Psoas muscle (tissue), 8 donors: Measurements from ENCODE around the gene ARID1A. TPM values are rescaled to one million over a fixed set of nuclear protein-coding genes. Genes with fewer than 3 reads are reported as not detected.

Experiments
- ATAC-seq, 4 donors: fragments of 200-7000 bp; cut with Tn5 transposase; one replicate each; pipeline ENCODE4 v1.9.1; 2020; ENCODE audit warnings: moderate library complexity in 3 of 4, mild to moderate bottlenecking in 2 of 4
- DNase-seq, 2 donors: peaks; one replicate each; pipeline ENCODE4 v3.0.0-alpha.2; 2020
- H3K27ac ChIP-seq: fragments of 200-600 bp; one replicate; pipeline ENCODE4 v1.8.0; 2022
- H3K27me3 ChIP-seq, 3 donors: fragments of 200-600 bp in 1 of 3; one replicate each; pipeline versions ENCODE4 v1.6.1 to v1.8.0; 2013 to 2022; ENCODE audit warnings: low read length in 2 of 3, mild to moderate bottlenecking in 2 of 3, moderate library complexity in 1 of 3; ENCODE audit not compliant: insufficient read depth in 3 of 3
- H3K36me3 ChIP-seq, 2 donors: fragments of 200-600 bp in 1 of 2; one replicate each; pipeline versions ENCODE4 v1.6.1 to v1.8.0; 2013 to 2022; ENCODE audit warnings: low read depth in 1 of 2, mild to moderate bottlenecking in 1 of 2, moderate library complexity in 1 of 2; ENCODE audit not compliant: insufficient read depth in 1 of 2
- H3K4me1 ChIP-seq: fragments of 200-600 bp; one replicate; pipeline ENCODE4 v1.8.0; 2022
- H3K4me3 ChIP-seq: fragments of 200-600 bp; one replicate; pipeline ENCODE4 v1.8.0; 2022; ENCODE audit warnings: mild to moderate bottlenecking
- H3K9me3 ChIP-seq: fragments of 200-600 bp; one replicate; pipeline ENCODE4 v1.8.0; 2022
- WGBS, 3 donors: extraction: QIAGEN DNeasy Blood & Tissue Kit; methylation state at CpG; one replicate each; pipeline versions ENCODE4 v1.1.6 to v1.1.7; 2013; 5-methylcytosine and 5-hydroxymethylcytosine counted together
- intact Hi-C, 2 donors: fragments of 100-400 bp; cut with DNase I; formaldehyde crosslinking; loops; one replicate each; pipeline versions ENCODE4 v1.11.0 to v1.14.2; 2022
- polyA plus RNA-seq, 3 donors: library from polyadenylated mRNA; stranded (reverse); fragments of 200-250 nt; gene quantifications; one replicate each; pipeline ENCODE4 v1.2.3, GENCODE V29; 2013
- total RNA-seq, 4 donors: library from RNA; stranded (reverse); fragmentation: NEBNext Ultra II Directional in 2 of 4; extraction: Animal tissue kit (Norgen Biotek cat#: 25700) in 2 of 4; gene quantifications; one replicate each; pipeline versions ENCODE4 v1.2.1 to v1.2.4, GENCODE V29; 2021 to 2023
- TF ChIP-seq, protein P1 (sequence below): fragments of 200-600 bp; IDR thresholded peaks from one replicate; pipeline ENCODE4 v1.8.0; 2022; ENCODE audit warnings: antibody characterized with exemption
- donor health status: healthy with polysubstance abuse.
- donor health status: DM: no; HTN: no; CAD: no; lungs with moderate emphysema.
- donor health status: Bipolar disorder and iron deficiency.
- donor health status: healthy.
- donor health status: DM: yes; HTN: yes; CAD: no.
- donor health status: DM: no; HTN: no; CAD: no.
- donor health status: DM: no; HTN: no; CAD: no.
- donor health status: DM: yes; HTN: yes; CAD: no.

Gene ARID1A
- total and polyA plus RNA-seq, 7 donors: 8.8 to 44.4 (median 32.2) TPM

GRCh38 chr1:26772687-26773086 is 76.9 kb downstream of the ARID1A start:
- ATAC-seq: peak in 3 of 4 donors; percentile 31 to 53 (median 33)
- H3K4me3 ChIP-seq: no peak overlapping the region
- peaks cover 18 to 97% of the 10 kb centered on the region in 2 donors for H3K36me3 ChIP-seq
- H3K4me1 ChIP-seq: peaks cover 32% of the 10 kb centered on the region
- no peaks in the 10 kb centered on the region for H3K9me3 ChIP-seq
- H3K27ac ChIP-seq: peak overlapping the region; percentile 57
- H3K27me3 ChIP-seq: no peaks in the 10 kb centered on the region
- intact Hi-C loops: no loop called here
- TF ChIP-seq, protein P1, sequence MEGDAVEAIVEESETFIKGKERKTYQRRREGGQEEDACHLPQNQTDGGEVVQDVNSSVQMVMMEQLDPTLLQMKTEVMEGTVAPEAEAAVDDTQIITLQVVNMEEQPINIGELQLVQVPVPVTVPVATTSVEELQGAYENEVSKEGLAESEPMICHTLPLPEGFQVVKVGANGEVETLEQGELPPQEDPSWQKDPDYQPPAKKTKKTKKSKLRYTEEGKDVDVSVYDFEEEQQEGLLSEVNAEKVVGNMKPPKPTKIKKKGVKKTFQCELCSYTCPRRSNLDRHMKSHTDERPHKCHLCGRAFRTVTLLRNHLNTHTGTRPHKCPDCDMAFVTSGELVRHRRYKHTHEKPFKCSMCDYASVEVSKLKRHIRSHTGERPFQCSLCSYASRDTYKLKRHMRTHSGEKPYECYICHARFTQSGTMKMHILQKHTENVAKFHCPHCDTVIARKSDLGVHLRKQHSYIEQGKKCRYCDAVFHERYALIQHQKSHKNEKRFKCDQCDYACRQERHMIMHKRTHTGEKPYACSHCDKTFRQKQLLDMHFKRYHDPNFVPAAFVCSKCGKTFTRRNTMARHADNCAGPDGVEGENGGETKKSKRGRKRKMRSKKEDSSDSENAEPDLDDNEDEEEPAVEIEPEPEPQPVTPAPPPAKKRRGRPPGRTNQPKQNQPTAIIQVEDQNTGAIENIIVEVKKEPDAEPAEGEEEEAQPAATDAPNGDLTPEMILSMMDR: no peak
- WGBS, 3 donors: 73 to 85% (median 85%) methylated on average over 4 of the region's 4 CpGs
- DNase-seq: no peak

DNA sequence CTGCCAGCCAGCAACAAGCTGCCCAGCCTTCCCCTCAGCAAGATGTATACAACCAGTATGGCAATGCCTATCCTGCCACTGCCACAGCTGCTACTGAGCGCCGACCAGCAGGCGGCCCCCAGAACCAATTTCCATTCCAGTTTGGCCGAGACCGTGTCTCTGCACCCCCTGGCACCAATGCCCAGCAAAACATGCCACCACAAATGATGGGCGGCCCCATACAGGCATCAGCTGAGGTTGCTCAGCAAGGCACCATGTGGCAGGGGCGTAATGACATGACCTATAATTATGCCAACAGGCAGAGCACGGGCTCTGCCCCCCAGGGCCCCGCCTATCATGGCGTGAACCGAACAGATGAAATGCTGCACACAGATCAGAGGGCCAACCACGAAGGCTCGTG is 78.6 kb downstream of the ARID1A start:
- Histone ChIP-seq H3K4me1 (peaks cover 16% of the 10 kb centered on the region), H3K36me3 (peaks cover 26 to 99% of the 10 kb centered on the region in 2 donors), H3K9me3 (no peaks in the 10 kb centered on the region), H3K27me3 (no peaks in the 10 kb centered on the region), H3K27ac (no peak overlapping the region), H3K4me3 (no peak overlapping the region)
- TF ChIP-seq, protein P1: no peak
- intact Hi-C loops: no loop called here
- DNase-seq (no peak), ATAC-seq (no peak)
- 87 to 97% (median 88%) methylated on average over 13 of the region's 13 CpGs for WGBS, 3 donors

DNA sequence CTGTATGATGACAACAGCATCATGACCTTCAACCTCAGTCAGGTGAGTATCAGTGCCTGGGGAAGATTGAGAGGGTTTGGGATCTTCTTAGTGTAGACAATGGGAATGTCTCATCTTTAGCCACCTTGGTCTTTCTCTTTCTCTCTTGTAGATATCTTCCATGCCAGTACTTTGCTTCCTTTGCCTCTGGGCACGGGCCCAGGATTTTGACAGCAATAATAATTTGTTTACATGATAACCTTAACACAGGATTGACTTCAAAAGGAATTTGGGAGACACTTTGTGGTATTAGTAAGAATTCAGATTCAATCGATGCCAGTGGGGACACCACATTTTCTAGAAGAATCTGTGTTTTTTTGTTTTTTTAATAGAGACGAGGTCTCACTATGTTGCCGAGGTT is 79.9 kb downstream of the ARID1A start:
- H3K9me3 ChIP-seq: no peaks in the 10 kb centered on the region
- 87 to 89% (median 87%) methylated on average over 4 of the region's 4 CpGs for WGBS, 3 donors
- TF ChIP-seq, protein P1: no peak

GRCh38 chr1:26779098-26779668 is 83.4 kb downstream of the ARID1A start:
- intact Hi-C loops: no loop called here
- H3K4me1 ChIP-seq: peaks cover 17% of the 10 kb centered on the region
- TF ChIP-seq, protein P1: no peak
- H3K36me3 ChIP-seq: peaks cover 17 to 79% of the 10 kb centered on the region in 2 donors
- no peaks in the 10 kb centered on the region for H3K27me3 ChIP-seq
- no peak overlapping the region for H3K27ac ChIP-seq
- DNase-seq (no peak), ATAC-seq (no peak)
- H3K4me3 ChIP-seq: no peak overlapping the region
- no peaks in the 10 kb centered on the region for H3K9me3 ChIP-seq
- 80 to 83% (median 80%) methylated on average over 11 of the region's 11 CpGs for WGBS, 3 donors

More for the DNA sequence above, 79.9 kb downstream of the ARID1A start:
- no peak overlapping the region for H3K4me3 ChIP-seq
- no peak for ATAC-seq
- H3K27ac ChIP-seq: no peak overlapping the region
- no peak for DNase-seq
- no peaks in the 10 kb centered on the region for H3K27me3 ChIP-seq
- intact Hi-C loops: no loop called here
- H3K4me1 ChIP-seq: peaks cover 15% of the 10 kb centered on the region
- H3K36me3 ChIP-seq: peaks cover 27 to 99% of the 10 kb centered on the region in 2 donors
